ENCODE measurements around the gene ATP6V0D1. TPM values are rescaled to one million over a fixed set of nuclear protein-coding genes. Genes with fewer than 3 reads are reported as not detected.

ATP6V0D1 gene
- polyA plus RNA-seq, 2 of the 4 experiments (the other 2 are of a cell fraction) = 45.7 to 103 TPM

DNA sequence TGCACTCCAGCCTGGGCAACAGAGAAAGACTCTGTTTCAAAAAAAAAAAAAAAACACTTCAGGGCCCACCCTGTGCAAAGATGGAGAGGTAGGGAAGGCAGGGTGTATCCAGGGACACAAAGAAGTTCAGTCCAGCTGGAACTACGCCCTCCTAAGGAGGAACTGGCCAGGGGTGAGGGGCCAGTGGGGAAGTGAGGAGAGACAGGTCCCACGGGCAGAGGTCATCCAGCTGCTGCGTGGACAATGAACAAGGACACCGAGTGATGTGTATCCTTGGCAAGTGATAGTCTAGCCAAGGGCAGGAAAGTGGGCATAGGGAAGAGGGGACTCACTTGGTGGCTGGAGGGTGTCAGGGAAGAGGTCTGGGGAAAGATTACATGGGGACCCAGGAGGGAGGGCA, 38.3 kb upstream of the ATP6V0D1 start:
- H3K27ac ChIP-seq = no peak overlapping the region
- no peak overlapping the region for H3K4me2 ChIP-seq
- DNase-seq (ENCODE audit: low read depth in 1 of 2, low spot score in 1 of 2) (no peak), FAIRE-seq (no peak), ATAC-seq (no peak)
- 74% methylated on average over 4 of the region's 4 CpGs for WGBS (ENCODE audit: missing lambda C conversion rate)
- H3K4me1 ChIP-seq = peaks cover 44% of the 10 kb centered on the region
- ChIA-PET CTCF (interaction anchor here (0.7 to 11.1 kb wide), 9 partner anchors 21 to 413 kb away, joined by 3 to 301 read pairs (median 137); partner anchors contain the start of genes C16orf86, CARMIL2, CTCF and ENKD1), POLR2A (no interaction called here)
- no peak overlapping the region for H3K4me3 ChIP-seq
- H3K9me3 ChIP-seq = no peaks in the 10 kb centered on the region
- TF ChIP-seq HDAC2 (IDR thresholded peaks at IDR 0.05) = no peak
- no peak for TF ChIP-seq POLR2AphosphoS2 (conservative IDR thresholded peaks at IDR 0.05; ENCODE audit: low read length)
- no peak for TF ChIP-seq CBX2 (IDR thresholded peaks at IDR 0.05; ENCODE audit: borderline replicate concordance, low read depth)
- TF ChIP-seq BHLHE40 (IDR thresholded peaks at IDR 0.05; ENCODE audit: low read depth, low read length) = no peak
- no peak for TF ChIP-seq ZNF302 (CRISPR knock-in tag; IDR thresholded peaks at IDR 0.05)
- no peak for TF ChIP-seq ESRRA (IDR thresholded peaks at IDR 0.05; ENCODE audit: borderline replicate concordance, low read length)
- no peak for TF ChIP-seq ZFP36 (IDR thresholded peaks at IDR 0.05; ENCODE audit: borderline replicate concordance, partially characterized antibody)

DNA sequence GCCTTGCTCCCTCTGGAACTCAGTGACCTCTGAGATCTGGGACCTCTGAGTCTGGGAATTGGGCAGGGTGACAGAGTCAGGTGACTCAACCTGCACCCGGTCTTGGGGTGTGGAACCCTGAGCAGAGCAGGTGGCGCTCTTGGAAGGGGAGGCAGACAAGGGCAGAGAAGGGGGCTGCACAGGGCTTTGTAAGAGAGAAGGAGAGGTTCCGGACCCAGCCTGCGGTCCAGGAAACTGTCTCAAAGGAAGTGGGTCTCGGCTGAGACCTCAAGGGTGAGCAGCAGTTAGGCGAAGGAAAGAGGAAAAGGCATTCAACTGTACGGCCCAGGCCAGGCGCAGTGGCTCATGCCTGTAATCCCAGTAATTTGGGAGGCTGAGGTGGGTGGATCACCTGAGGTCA, 37.7 kb upstream of the ATP6V0D1 start:
- POLR2A ChIA-PET = no interaction called here
- ATAC-seq (no peak), FAIRE-seq (no peak)

DNA sequence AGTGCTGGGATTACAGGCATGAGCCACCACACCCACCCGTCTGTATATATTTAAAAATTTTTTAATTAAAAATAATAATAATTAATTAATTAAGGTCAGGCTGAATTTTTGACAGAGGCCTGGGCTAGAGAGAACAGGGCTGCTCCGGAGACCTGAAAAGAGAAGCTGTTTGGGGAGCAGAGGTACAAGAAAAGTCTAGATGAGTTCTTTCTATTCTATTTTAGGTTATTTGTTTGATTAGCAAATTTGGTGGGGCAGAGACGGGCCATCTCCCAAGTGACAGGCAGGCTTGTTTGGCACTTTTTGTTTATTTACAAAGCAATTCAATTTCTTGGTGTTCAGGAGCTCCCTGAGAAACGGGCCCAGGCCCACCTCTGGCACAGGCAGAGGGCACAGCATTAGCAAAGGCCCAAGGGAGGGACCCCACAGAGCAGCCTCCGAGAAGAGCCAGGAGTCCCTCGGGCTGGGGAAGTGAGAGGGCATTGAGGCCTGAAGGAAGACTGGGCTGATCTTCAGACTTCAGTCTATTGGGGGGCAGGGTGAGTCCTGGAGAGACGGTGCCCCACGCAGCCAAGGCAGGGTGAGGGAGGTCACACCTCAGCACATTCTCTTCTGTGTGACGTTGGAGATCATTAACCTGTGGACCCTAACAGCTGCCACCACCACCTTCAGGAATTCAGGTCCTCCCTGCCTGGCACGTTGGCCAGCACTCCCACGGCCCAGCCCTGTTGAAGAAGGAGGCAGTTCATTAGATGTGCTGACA, 36.9 kb upstream of the ATP6V0D1 start:
- no peak overlapping the region for H3K4me3 ChIP-seq
- no peaks in the 10 kb centered on the region for H3K9me3 ChIP-seq
- ChIA-PET POLR2A (no interaction called here), CTCF (interaction anchor here (0.8 to 11.1 kb wide), 7 partner anchors 23 to 154 kb away, joined by 3 to 278 read pairs (median 18); partner anchors contain the start of genes AGRP, ATP6V0D1, C16orf86 and CTCF)
- peaks cover 37% of the 10 kb centered on the region for H3K4me1 ChIP-seq
- 66% methylated on average over 11 of the region's 11 CpGs for WGBS (ENCODE audit: missing lambda C conversion rate)
- TF ChIP-seq NR3C1 (IDR thresholded peaks at IDR 0.05) (no peak), PHF8 (IDR thresholded peaks at IDR 0.05; ENCODE audit: borderline replicate concordance, low read depth) (no peak), ZC3H11A (IDR thresholded peaks at IDR 0.05) (no peak), CHD4 (IDR thresholded peaks at IDR 0.05; ENCODE audit: borderline replicate concordance) (no peak)
- TF ChIP-seq, protein P1, sequence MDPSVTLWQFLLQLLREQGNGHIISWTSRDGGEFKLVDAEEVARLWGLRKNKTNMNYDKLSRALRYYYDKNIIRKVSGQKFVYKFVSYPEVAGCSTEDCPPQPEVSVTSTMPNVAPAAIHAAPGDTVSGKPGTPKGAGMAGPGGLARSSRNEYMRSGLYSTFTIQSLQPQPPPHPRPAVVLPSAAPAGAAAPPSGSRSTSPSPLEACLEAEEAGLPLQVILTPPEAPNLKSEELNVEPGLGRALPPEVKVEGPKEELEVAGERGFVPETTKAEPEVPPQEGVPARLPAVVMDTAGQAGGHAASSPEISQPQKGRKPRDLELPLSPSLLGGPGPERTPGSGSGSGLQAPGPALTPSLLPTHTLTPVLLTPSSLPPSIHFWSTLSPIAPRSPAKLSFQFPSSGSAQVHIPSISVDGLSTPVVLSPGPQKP (IDR thresholded peaks at IDR 0.05; ENCODE audit: low read depth, low read length) = no peak
- FAIRE-seq (no peak), DNase-seq (ENCODE audit: low read depth in 1 of 2, low spot score in 1 of 2) (no peak), ATAC-seq (no peak)
- H3K4me2 ChIP-seq = no peak overlapping the region
- peak overlapping the region in 1 of 2 experiments; percentile 45; a peak in 2 of 6 replicates for H3K27ac ChIP-seq

More for the DNA sequence above, 37.7 kb upstream of the ATP6V0D1 start:
- Histone ChIP-seq H3K4me3 (no peak overlapping the region), H3K27ac (peak overlapping the region in 1 of 2 experiments; percentile 45; a peak in 2 of 6 replicates), H3K9me3 (no peaks in the 10 kb centered on the region), H3K4me1 (peaks cover 38% of the 10 kb centered on the region), H3K4me2 (no peak overlapping the region)
- 89% methylated on average over 7 of the region's 8 CpGs for WGBS (ENCODE audit: missing lambda C conversion rate)
- DNase-seq (ENCODE audit: low read depth in 1 of 2, low spot score in 1 of 2) = no peak
- CTCF ChIA-PET = interaction anchor here (0.7 to 11.1 kb wide), 7 partner anchors 21 to 413 kb away, joined by 3 to 301 read pairs (median 174); partner anchors contain the start of genes C16orf86, CARMIL2 and ENKD1
- TF ChIP-seq PHF8 (IDR thresholded peaks at IDR 0.05; ENCODE audit: borderline replicate concordance, low read depth) = no peak
- no peak for TF ChIP-seq RARB (CRISPR knock-in tag; IDR thresholded peaks at IDR 0.05)
- TF ChIP-seq, protein P2, sequence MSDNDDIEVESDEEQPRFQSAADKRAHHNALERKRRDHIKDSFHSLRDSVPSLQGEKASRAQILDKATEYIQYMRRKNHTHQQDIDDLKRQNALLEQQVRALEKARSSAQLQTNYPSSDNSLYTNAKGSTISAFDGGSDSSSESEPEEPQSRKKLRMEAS (IDR thresholded peaks at IDR 0.05) = no peak
- TF ChIP-seq POLR2A (IDR thresholded peaks at IDR 0.05; ENCODE audit: low read length) = no peak
- TF ChIP-seq, protein P3, sequence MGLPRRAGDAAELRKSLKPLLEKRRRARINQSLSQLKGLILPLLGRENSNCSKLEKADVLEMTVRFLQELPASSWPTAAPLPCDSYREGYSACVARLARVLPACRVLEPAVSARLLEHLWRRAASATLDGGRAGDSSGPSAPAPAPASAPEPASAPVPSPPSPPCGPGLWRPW (IDR thresholded peaks at IDR 0.05) = no peak
- TF ChIP-seq TP53 (CRISPR knock-in tag; IDR thresholded peaks at IDR 0.05) = no peak
- TF ChIP-seq CEBPB (IDR thresholded peaks at IDR 0.05) = no peak
- TF ChIP-seq, protein P4, sequence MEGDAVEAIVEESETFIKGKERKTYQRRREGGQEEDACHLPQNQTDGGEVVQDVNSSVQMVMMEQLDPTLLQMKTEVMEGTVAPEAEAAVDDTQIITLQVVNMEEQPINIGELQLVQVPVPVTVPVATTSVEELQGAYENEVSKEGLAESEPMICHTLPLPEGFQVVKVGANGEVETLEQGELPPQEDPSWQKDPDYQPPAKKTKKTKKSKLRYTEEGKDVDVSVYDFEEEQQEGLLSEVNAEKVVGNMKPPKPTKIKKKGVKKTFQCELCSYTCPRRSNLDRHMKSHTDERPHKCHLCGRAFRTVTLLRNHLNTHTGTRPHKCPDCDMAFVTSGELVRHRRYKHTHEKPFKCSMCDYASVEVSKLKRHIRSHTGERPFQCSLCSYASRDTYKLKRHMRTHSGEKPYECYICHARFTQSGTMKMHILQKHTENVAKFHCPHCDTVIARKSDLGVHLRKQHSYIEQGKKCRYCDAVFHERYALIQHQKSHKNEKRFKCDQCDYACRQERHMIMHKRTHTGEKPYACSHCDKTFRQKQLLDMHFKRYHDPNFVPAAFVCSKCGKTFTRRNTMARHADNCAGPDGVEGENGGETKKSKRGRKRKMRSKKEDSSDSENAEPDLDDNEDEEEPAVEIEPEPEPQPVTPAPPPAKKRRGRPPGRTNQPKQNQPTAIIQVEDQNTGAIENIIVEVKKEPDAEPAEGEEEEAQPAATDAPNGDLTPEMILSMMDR (IDR thresholded peaks at IDR 0.05) = no peak
- TF ChIP-seq KDM5A (IDR thresholded peaks at IDR 0.05) = no peak
- no peak for TF ChIP-seq EP300 (IDR thresholded peaks at IDR 0.05)
- no peak for TF ChIP-seq SMC3 (IDR thresholded peaks at IDR 0.05)
- no peak for TF ChIP-seq FOXS1 (CRISPR knock-in tag; IDR thresholded peaks at IDR 0.05)
- TF ChIP-seq KDM1A (IDR thresholded peaks at IDR 0.05; ENCODE audit: low read depth) = no peak
